OCI-LY1 (cell line): ENCODE data around the gene NLRP13.

Experiments
- H2AFZ ChIP-seq: fragments of 200-600 bp; sonication (generic), shearing (Covaris generic); 2 replicates; pipeline ENCODE4 v1.6.0; 2014; ENCODE audit warnings: antibody characterized with exemption, mild to moderate bottlenecking, low read length
- H3F3A ChIP-seq: fragments of 200-600 bp; sonication (generic), shearing (Covaris generic); 2 replicates; pipeline ENCODE4 v1.6.0; 2014; ENCODE audit warnings: mild to moderate bottlenecking, antibody characterized with exemption, low read length, moderate library complexity; ENCODE audit not compliant: insufficient read depth
- H3K27ac ChIP-seq: fragments of 200-600 bp; sonication (generic); 2 replicates; pipeline ENCODE4 v1.5.1; 2014; ENCODE audit warnings: low read length, mixed run types, mild to moderate bottlenecking, low read depth; ENCODE audit not compliant: poor library complexity, severe bottlenecking
- H3K27me3 ChIP-seq: fragments of 200-600 bp; sonication (generic); 2 replicates; pipeline ENCODE4 v1.6.0; 2014; ENCODE audit warnings: antibody characterized with exemption, mild to moderate bottlenecking, low read length, moderate library complexity; ENCODE audit not compliant: insufficient read depth
- H3K36me3 ChIP-seq: fragments of 200-600 bp; sonication (generic); 2 replicates; pipeline ENCODE4 v1.6.1; 2014; ENCODE audit warnings: mild to moderate bottlenecking, antibody characterized with exemption, low read length, moderate library complexity, mixed read lengths; ENCODE audit not compliant: insufficient read depth
- H3K4me1 ChIP-seq: fragments of 200-600 bp; sonication (generic); 2 replicates; pipeline ENCODE4 v1.5.1; 2014; ENCODE audit warnings: mild to moderate bottlenecking, low read length, moderate library complexity; ENCODE audit not compliant: insufficient read depth, severe bottlenecking
- H3K4me2 ChIP-seq: fragments of 200-600 bp; sonication (generic), shearing (Covaris generic); 2 replicates; pipeline ENCODE4 v1.6.1; 2014; ENCODE audit warnings: low read length
- H3K4me3 ChIP-seq: fragments of 200-600 bp; sonication (generic); 2 replicates; pipeline ENCODE4 v1.5.1; 2014; ENCODE audit warnings: low read length, low read depth, mild to moderate bottlenecking, mixed read lengths; ENCODE audit not compliant: poor library complexity, severe bottlenecking
- H3K79me2 ChIP-seq: fragments of 200-600 bp; shearing (Covaris generic); 2 replicates; pipeline ENCODE4 v1.6.1; 2016; ENCODE audit warnings: mixed run types, low read length, mixed read lengths; ENCODE audit not compliant: insufficient read depth
- H3K9ac ChIP-seq: fragments of 200-600 bp; sonication (generic), shearing (Covaris generic); 2 replicates; pipeline ENCODE4 v1.6.1; 2014; ENCODE audit warnings: mild to moderate bottlenecking, low read length, mixed read lengths
- H3K9me2 ChIP-seq: fragments of 200-600 bp; sonication (generic), shearing (Covaris generic); 2 replicates; pipeline ENCODE4 v1.6.1; 2014; ENCODE audit warnings: low read depth, mild to moderate bottlenecking, low read length, mixed read lengths
- H3K9me3 ChIP-seq: fragments of 200-600 bp; shearing (Covaris generic); 2 replicates; pipeline ENCODE4 v1.6.1; 2014; ENCODE audit warnings: low read length, mixed read lengths
- H4K20me1 ChIP-seq: fragments of 200-600 bp; sonication (generic), shearing (Covaris generic); 2 replicates; pipeline ENCODE4 v1.6.0; 2016; ENCODE audit warnings: mild to moderate bottlenecking, low read length; ENCODE audit not compliant: insufficient read depth
- CTCF ChIP-seq: fragments of 200-600 bp; sonication (generic), shearing (Covaris generic); IDR thresholded peaks from 2 replicates; pipeline ENCODE4 v1.5.1; 2017; ENCODE audit warnings: mild to moderate bottlenecking, antibody characterized with exemption, low read length, moderate library complexity, mixed read lengths
- EZH2 ChIP-seq: fragments of 200-600 bp; sonication (generic), shearing (Covaris generic); IDR thresholded peaks from 2 replicates; pipeline ENCODE4 v1.8.0; 2017; ENCODE audit warnings: borderline replicate concordance, mixed run types, mild to moderate bottlenecking, antibody characterized with exemption, low read length, moderate library complexity, mixed read lengths

Gene NLRP13

GRCh38 chr19:55870736-55871135 lies 61.4 kb downstream of the NLRP13 start:
- Histone ChIP-seq H2AFZ (no peak overlapping the region), H3K9me3 (no peaks in the 10 kb centered on the region), H3F3A (no peaks in the 10 kb centered on the region), H3K4me3 (no peak overlapping the region), H4K20me1 (no peaks in the 10 kb centered on the region), H3K27me3 (no peaks in the 10 kb centered on the region), H3K27ac (no peak overlapping the region), H3K36me3 (no peaks in the 10 kb centered on the region), H3K9me2 (no peaks in the 10 kb centered on the region), H3K9ac (no peak overlapping the region), H3K4me2 (no peak overlapping the region), H3K4me1 (no peaks in the 10 kb centered on the region), H3K79me2 (no peaks in the 10 kb centered on the region)
- TF ChIP-seq CTCF: no peak
- TF ChIP-seq EZH2: no peak

- no peaks in the 10 kb centered on the region for H3F3A ChIP-seq
- no peaks in the 10 kb centered on the region for H3K36me3 ChIP-seq
- H3K4me2 ChIP-seq: no peak overlapping the region
- H4K20me1 ChIP-seq: no peaks in the 10 kb centered on the region
- H2AFZ ChIP-seq: no peak overlapping the region
- H3K9me2 ChIP-seq: no peaks in the 10 kb centered on the region
- no peaks in the 10 kb centered on the region for H3K4me1 ChIP-seq
- no peaks in the 10 kb centered on the region for H3K27me3 ChIP-seq
- no peak overlapping the region for H3K4me3 ChIP-seq
- no peaks in the 10 kb centered on the region for H3K79me2 ChIP-seq
- no peak overlapping the region for H3K9ac ChIP-seq
- no peaks in the 10 kb centered on the region for H3K9me3 ChIP-seq
- H3K27ac ChIP-seq: no peak overlapping the region
- TF ChIP-seq CTCF (no peak), EZH2 (no peak)
These were observed 65.0 kb downstream of the NLRP13 start for GRCh38 chr19:55867101-55867500.

GRCh38 chr19:55866521-55866920 lies 65.6 kb downstream of the NLRP13 start:
- H3K79me2 ChIP-seq: no peaks in the 10 kb centered on the region
- H3K27me3 ChIP-seq: no peaks in the 10 kb centered on the region
- no peak overlapping the region for H2AFZ ChIP-seq
- H3F3A ChIP-seq: no peaks in the 10 kb centered on the region
- H3K9me2 ChIP-seq: no peaks in the 10 kb centered on the region
- H3K9me3 ChIP-seq: no peaks in the 10 kb centered on the region
- H4K20me1 ChIP-seq: no peaks in the 10 kb centered on the region
- H3K27ac ChIP-seq: no peak overlapping the region
- no peaks in the 10 kb centered on the region for H3K4me1 ChIP-seq
- no peaks in the 10 kb centered on the region for H3K36me3 ChIP-seq
- H3K4me3 ChIP-seq: no peak overlapping the region
- TF ChIP-seq CTCF (no peak), EZH2 (no peak)
- no peak overlapping the region for H3K9ac ChIP-seq
- no peak overlapping the region for H3K4me2 ChIP-seq
